H1 (cell line): ENCODE results near the gene NDEL1. TPM values are rescaled to one million over a fixed set of nuclear protein-coding genes. Genes with fewer than 3 reads are reported as not detected.

Source experiments
- GABPA ChIP-seq: IDR thresholded peaks from 2 replicates; pipeline ENCODE4 v1.6.1; 2011; ENCODE audit warnings: mild to moderate bottlenecking, low read length, moderate library complexity, borderline replicate concordance; ENCODE audit not compliant: insufficient read depth
- KDM4A ChIP-seq: IDR thresholded peaks from one replicate; pipeline ENCODE4 v1.7.1; 2012; ENCODE audit warnings: low read depth, mild to moderate bottlenecking, moderate library complexity, low read length, inconsistent platforms; ENCODE audit not compliant: severe bottlenecking
- polyA plus RNA-seq, 7 experiments: library from polyadenylated mRNA; depleted of rRNA in 3 of 7; stranded (reverse) in 5 of 7; unstranded in 2 of 7; fragments of >200 nt in 5 of 7; fragments of 200-250 nt in 2 of 7; gene quantifications; 1 replicate in 5 of 7; 2 replicates in 1 of 7; 4 replicates in 1 of 7; pipeline versions ENCODE4 v1.2.1 to v1.2.3, GENCODE V29; 2011 to 2013; ENCODE audit warnings: missing spikeins in 2 of 7, mixed read lengths in 2 of 7
- total RNA-seq: library from RNA; stranded (reverse); fragmentation: NEBNext Ultra II Directional; extraction: Animal tissue kit (Norgen Biotek cat#: 25700); gene quantifications from 2 replicates; pipeline ENCODE4 v1.2.1, GENCODE V29; 2021

NDEL1 gene
- total and polyA plus RNA-seq, 2 of the 8 experiments (the other 6 are each of a cell fraction or from before 2014, with no cell fraction given), result 31.1 to 32.9 TPM

DNA sequence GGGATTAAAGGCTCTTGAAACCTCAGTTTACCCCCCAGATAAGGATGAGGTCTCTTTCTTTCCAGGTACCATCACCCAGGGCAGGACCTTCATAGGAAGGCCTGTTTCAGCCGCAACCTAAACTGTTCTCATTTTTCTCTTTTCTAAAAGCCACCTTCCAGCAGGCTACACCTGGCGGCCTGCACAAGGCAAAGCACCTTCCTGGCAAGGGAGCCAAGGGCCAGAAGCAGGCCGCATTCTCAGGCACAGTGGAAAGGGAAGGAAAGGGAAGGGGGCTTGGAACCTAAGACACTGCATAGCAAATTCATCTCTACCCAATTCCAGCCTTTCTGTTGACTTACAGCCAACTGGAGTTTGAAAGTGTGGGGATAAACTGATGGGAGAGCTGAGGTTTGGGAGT is 8.9 kb upstream of the NDEL1 start (continued):
- TF ChIP-seq KDM4A (no peak), GABPA (no peak)
- TF ChIP-seq, all 59 proteins: peak for 0
